ENCODE data around the gene TOMM34.

TOMM34 gene

GRCh38 chr20:44962483-44962882, 2.3 kb upstream of the TOMM34 start:
- DNase-seq (ENCODE audit: low read depth): no peak

- DNase-seq (ENCODE audit: low read depth): no peak
Measured at GRCh38 chr20:44961870-44962267, 1.7 kb upstream of the TOMM34 start.

DNA sequence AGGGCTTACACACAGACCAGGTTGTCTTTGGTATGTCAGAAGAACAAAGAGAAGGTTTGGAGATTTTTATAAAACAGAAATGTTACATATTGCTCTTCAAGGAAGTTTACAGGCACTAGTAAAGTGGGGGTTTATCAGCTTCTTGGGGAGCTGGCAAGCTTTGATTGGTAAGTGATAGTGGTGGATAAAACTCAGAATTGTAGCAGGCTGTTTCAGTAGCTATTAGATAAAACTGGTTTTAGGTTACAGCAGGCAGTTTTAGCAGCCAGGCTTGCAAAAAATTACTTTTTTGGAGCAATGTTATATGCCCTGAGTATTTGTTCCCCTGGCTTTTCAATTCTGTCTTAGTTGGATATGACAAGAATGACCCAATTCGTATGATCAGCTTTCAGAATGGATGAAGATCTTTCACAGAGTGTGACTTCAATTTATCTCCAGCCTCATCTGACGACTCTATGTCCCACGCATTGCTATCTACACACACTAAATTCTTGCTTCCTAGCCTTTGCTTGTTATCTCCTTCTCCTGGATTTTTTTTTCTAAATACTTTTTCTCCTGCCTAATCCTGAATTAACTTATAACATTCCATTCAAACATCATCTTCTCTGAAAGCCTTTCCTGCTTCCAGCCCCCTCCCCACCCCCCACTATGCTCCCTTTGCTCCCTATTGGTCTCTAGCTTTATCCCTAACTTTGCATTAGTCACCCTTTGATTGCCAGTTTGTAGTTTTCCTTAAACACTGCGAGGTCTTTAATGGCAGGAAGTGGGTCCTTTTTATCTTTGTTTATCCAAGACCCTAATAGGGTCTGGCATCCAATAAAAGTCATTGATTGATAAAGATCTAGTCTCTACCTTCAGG, 1.0 kb upstream of the TOMM34 start:
- no peak for DNase-seq (ENCODE audit: low read depth)

GRCh38 chr20:44959638-44960102, 527 bp downstream of the TOMM34 start:
- DNase-seq (ENCODE audit: low read depth): peak; percentile 49

DNA sequence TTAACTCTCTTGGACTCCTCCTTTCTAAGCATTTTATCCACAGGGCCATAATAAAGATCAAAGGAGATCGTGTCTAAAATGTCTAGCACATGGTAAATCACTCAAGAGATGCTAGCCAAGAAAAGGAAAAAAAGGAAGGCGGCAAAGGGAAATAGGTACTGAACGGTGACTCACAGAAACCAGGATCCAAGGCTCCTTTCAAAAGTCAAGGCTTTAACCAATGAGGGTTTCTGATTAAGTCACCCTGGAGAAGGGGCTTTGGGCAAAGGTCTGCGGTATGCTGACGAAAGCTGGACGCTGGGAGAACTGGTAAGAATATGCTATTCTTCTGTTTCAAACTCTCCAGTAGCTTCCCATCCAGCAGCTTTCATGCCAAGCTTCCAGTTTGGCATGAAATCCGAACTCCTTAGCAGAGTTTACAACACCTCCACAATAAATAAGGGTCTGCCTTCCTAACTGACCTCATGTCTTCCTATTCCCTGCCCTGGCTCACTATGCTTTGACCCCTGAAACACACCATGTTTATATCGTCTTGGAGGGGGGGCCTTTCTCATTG, 1.0 kb downstream of the TOMM34 start:
- no peak for DNase-seq (ENCODE audit: low read depth)

DNA sequence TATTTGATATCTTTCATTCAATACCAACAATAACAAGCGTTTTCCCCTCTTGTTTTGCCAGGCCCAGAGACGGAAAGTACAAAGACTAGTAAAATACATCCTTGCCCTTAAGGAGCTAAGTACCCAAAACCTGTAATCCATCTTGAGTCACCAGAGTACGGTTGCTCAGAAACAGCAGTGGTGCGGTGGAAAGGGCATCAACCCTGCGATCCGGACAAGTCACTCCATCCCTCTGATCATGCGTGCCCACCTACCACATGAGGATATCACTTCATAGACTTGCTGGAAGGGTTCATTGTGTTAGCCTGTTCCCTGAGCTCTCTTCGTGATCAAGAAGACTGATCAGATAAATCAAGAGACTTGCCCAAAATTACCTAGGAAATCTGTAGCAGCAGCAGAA, 1.9 kb downstream of the TOMM34 start:
- no peak for DNase-seq (ENCODE audit: low read depth)

- no peak for DNase-seq (ENCODE audit: low read depth)
Measured at GRCh38 chr20:44956410-44956809, 3.8 kb downstream of the TOMM34 start.

- no peak for DNase-seq (ENCODE audit: low read depth)
Measured at GRCh38 chr20:44955270-44955669, 4.9 kb downstream of the TOMM34 start.

DNA sequence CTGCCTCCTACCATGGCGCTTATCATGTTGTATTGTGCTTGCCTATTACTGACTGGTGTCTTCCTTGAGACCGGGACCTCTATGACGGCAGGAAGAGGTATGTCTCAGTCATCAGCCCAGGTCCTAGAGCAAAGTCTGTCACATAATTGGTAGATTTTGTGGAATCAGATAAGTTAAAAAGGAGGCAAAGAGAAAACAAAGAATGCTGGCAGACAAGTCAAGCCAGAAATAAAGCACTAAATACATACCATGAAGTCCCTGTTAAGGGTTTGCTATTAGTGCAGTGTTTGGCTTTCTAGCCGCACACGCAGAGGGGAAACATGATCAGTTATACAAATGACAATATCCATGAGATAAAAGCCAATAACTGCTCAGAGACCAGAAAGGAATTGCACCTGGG, 6.0 kb downstream of the TOMM34 start:
- DNase-seq (ENCODE audit: low read depth): no peak

DNA sequence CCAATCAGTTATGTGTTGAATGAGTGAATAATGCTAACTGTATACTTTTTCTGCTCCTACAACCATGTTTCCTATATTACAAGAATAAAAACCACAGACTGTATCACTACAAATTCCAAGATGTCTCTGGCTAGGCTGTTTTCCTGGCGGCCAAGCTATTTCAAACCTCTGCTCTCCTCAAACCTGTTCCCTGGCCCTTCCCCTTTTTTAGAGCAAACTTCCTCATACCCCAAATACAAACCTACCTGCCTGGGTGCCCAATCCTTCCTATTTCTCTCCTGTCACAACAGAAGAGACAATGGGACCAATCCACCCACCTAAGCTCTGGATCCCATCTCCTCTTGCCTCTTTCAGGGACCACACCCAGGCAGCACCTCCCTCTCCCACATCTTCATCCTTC, 7.5 kb downstream of the TOMM34 start:
- no peak for DNase-seq (ENCODE audit: low read depth)

DNA sequence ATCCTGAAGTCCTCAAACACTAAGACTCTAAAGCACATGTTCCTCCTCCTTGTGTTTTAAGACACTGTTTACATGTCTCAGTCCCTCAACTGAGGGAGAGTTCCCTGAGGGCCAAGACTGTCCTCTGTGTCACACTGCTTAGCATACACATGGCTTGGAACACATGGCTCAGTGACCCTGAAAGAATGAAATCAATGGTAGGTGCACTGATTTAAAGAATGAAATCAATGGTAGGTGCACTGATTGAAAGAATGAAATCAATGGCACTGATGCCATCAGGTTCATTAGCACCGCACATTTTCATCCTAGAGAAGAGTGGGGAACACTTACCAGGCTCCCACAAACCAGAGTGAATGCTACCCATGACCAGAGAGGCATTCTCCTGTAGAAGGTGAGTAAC, 9.8 kb downstream of the TOMM34 start:
- DNase-seq (ENCODE audit: low read depth): no peak

- DNase-seq (ENCODE audit: low read depth): no peak
Measured at GRCh38 chr20:44948513-44948912, 11.7 kb downstream of the TOMM34 start.

DNA sequence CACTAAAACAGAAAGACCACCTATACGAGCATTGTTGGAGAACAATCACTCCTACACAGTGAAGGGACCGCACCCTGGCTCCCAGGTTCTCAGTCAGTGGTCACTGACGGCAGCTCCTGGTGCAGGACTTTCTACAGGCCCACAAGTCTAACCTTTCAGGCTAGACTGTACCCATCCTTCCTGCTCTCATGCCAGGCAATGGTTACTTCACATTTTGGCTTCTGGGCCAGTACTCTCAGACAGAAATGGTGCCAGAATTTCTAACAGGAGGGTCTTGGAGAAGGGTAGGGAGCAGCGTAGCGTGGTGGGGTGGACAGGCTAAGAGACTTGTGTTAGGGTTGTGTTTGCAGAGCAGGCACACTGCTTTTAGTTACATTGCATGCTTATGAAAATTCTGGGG, 12.1 kb downstream of the TOMM34 start:
- DNase-seq (ENCODE audit: low read depth): no peak

DNA sequence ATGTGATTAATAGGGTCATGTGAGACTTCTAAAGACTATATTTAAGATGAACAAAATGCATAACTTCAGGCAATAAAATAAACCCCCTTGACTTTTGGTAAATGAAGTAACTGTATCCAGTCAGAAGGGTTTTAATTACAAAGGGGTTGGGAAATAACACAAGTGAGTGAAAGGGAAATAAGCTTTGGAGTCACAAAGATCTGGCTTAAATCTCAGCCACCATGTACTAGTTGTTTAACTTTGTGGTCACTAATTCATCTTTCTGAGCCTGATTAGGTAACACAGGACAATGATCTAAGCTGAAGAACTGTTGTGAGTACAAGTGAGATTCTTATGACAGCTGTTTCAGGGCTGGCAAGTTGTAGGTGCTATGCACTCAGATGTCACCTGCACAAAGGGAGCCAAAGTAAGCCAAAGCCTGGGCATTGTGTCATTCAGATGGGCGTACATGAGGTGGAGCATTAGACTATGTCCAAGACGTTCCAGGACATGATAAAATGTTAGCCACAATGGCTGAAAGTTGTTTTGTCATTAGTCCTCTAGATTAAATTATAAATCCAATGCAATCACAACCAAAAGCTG, 13.8 kb downstream of the TOMM34 start:
- no peak for DNase-seq (ENCODE audit: low read depth)

GRCh38 chr20:44945261-44945660, 14.9 kb downstream of the TOMM34 start:
- DNase-seq (ENCODE audit: low read depth): no peak

GRCh38 chr20:44943828-44944227, 16.4 kb downstream of the TOMM34 start:
- no peak for DNase-seq (ENCODE audit: low read depth)

DNA sequence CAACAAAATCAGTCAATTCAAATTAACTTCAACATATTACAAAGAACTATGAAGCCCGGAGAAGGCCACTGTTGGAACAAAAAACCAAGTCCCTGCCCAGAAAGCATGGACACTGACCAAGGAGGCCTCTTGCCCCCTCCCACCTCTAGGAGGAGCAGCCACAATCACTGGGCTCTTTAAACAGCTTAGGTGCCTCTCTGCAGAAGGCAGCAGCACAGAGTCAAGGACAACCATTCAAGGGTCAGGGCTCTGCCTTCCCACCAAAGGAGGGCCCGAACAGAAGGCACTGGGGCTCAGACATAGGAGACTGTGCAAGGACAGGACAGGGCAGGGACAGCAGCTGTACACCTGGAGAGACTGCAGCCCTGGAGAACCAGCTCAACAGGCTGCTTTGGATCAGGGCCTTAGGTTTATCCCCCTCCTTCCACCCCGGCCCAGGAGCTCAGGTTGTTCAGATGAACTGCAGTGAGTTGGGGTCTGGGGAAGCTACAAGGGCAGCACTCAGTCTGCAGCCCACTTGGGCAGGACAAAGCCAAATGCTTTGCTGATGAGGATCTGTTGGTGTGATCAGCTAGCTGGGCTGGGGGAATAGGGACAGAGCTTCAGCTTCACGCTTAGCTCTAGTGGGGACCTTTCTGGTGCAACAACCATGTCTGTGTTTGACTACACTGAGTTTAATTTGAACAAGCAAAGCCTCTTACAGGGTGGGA, 17.8 kb downstream of the TOMM34 start:
- DNase-seq (ENCODE audit: low read depth): no peak

GRCh38 chr20:44941120-44941691, 19.0 kb downstream of the TOMM34 start:
- DNase-seq (ENCODE audit: low read depth): no peak

DNA sequence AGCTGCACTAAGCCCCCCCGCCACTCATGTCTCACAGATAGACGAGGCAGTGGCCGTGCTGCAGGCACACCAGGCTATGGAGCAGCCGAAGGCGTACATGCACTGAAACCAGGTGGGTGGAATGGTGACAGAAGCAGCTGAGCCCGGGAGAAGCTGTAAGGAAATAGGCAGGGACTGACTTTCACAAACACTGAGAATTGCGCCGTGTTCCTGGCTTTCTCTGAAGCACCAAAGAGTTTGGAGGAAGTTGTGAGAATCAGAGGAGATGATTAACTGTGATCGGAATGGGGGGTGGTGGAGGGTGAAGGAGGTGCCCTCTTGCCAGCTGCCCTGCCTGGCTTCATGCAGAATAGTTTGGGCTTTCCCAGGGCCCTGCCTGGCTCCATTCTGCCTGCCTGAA, 21.6 kb downstream of the TOMM34 start:
- no peak for DNase-seq (ENCODE audit: low read depth)

DNA sequence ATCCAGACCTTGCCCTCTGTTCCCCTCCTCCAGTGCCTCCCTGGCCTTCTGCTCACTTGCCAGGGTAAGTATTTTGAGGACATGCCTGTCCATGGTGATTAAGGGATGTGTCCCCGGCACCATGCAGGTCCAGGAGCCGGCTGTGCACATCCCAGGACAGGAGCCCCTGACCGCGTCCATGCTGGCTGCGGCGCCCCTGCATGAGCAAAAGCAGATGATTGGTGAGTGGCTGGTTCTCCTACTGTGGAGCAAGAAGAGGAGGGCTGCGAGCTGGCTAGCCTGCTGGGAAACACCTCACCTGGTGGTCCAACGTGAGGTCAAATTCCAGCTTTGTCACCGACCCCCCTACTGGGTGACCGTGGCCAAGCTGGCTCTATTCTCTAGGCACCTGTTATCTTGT, 23.7 kb downstream of the TOMM34 start:
- DNase-seq (ENCODE audit: low read depth): no peak

GRCh38 chr20:44932916-44933315, 27.3 kb downstream of the TOMM34 start:
- DNase-seq (ENCODE audit: low read depth): no peak

DNA sequence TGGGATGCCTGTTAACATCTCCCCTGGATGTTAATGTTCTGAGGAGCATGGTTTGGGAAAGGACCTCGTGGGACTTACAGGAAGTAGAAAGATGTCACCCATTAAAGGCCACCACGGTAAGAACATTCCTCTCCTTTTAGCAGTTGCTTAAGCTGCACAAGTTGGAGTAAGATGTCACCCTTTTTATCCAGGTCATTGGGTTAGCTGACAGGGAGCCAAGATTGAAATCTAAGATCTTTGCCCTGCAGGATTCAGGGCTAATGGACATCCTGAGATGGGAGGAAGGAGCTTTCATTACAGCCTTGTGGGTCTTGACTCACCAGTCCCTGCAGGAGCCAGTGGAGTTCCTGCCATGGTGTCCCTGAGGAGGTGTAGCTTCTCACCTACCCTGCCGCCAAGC, 28.3 kb downstream of the TOMM34 start:
- DNase-seq (ENCODE audit: low read depth): no peak
